OCI-LY7 (cell line): Measurements from ENCODE around the gene MRPL45.

Experiments used
- EZH2phosphoT487 ChIP-seq: fragments of 200-600 bp; sonication (generic); IDR thresholded peaks from 2 replicates; pipeline ENCODE4 v1.6.1; 2018; ENCODE audit warnings: low read depth, borderline replicate concordance, mild to moderate bottlenecking, mixed run types, antibody characterized with exemption, low read length, moderate library complexity, mixed read lengths
- TF ChIP-seq, protein P1 (sequence below): fragments of 200-600 bp; sonication (generic); conservative IDR thresholded peaks from 2 replicates; pipeline ENCODE4 v1.5.1; 2014; ENCODE audit warnings: mild to moderate bottlenecking, antibody characterized with exemption, low read length, moderate library complexity, mixed read lengths

DNA sequence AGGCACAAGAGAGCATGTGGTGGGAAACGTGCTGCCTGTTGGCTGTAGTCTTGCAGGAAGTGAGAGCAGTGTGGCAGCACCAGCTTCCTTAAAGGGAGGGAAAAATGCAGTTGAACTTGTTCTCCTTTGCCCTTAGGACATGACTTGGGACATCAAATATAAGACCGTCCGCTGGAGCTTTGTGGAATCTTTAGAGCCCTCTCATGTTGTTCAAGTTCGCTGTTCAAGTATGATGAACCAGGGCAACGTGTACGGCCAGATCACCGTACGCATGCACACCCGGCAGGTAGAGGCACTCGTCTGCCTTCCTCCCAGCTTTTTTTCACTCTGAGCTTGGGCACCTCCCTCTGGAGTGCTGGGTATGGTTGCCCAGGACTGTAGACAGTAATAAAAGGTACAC lies 23.5 kb downstream of the MRPL45 start:
- TF ChIP-seq, protein P1, sequence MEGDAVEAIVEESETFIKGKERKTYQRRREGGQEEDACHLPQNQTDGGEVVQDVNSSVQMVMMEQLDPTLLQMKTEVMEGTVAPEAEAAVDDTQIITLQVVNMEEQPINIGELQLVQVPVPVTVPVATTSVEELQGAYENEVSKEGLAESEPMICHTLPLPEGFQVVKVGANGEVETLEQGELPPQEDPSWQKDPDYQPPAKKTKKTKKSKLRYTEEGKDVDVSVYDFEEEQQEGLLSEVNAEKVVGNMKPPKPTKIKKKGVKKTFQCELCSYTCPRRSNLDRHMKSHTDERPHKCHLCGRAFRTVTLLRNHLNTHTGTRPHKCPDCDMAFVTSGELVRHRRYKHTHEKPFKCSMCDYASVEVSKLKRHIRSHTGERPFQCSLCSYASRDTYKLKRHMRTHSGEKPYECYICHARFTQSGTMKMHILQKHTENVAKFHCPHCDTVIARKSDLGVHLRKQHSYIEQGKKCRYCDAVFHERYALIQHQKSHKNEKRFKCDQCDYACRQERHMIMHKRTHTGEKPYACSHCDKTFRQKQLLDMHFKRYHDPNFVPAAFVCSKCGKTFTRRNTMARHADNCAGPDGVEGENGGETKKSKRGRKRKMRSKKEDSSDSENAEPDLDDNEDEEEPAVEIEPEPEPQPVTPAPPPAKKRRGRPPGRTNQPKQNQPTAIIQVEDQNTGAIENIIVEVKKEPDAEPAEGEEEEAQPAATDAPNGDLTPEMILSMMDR, result no peak
- TF ChIP-seq EZH2phosphoT487, result no peak
